C4-2B (cell line): Measurements from ENCODE around the gene RBM6.
"Not testable (repeated sequence)": the region's sequence is repeated elsewhere in the genome, so short reads cannot be mapped to it uniquely, and the experiment has no call there.

Source experiments
- CTCF ChIP-seq: fragments of 450-650 bp; conservative IDR thresholded peaks from 2 replicates; pipeline ENCODE4 v1.5.1; 2017; ENCODE audit warnings: mild to moderate bottlenecking
- ZFX ChIP-seq: fragments of 450-650 bp; IDR thresholded peaks from 2 replicates; pipeline ENCODE4 v1.6.1; 2017

- not testable (repeated sequence) for TF ChIP-seq CTCF, ZFX
Measured at GRCh38 chr3:49932281-49932680, 7.7 kb upstream of the RBM6 start.
